HepG2 (cell line): ENCODE results near the gene SFI1.

ENCODE experiments used
- CTCF ChIP-seq: sonication (generic); formaldehyde crosslinking; IDR thresholded peaks from 2 replicates; pipeline ENCODE4 v1.5.0; 2020; ENCODE audit warnings: mild to moderate bottlenecking, missing genetic modification reagents, moderate library complexity
- EP300 ChIP-seq, 3 experiments: sonication (generic) in 1 of 3; formaldehyde crosslinking in 1 of 3; IDR thresholded peaks; 2 replicates each; pipeline versions ENCODE4 v1.5.1 to v1.6.1; 2011 to 2020; ENCODE audit warnings: low read depth in 2 of 3, low read length in 2 of 3, borderline replicate concordance in 1 of 3, improper control_type of control experiment in 1 of 3, mild to moderate bottlenecking in 1 of 3, missing genetic modification reagents in 1 of 3, moderate library complexity in 1 of 3
- ESRRA ChIP-seq: sonication (generic); formaldehyde crosslinking; IDR thresholded peaks from 2 replicates; pipeline ENCODE4 v1.5.1; 2020; ENCODE audit warnings: mild to moderate bottlenecking, low read depth, missing genetic modification reagents
- EZH2 ChIP-seq: conservative IDR thresholded peaks from 2 replicates; pipeline ENCODE4 v1.6.1; 2012; ENCODE audit warnings: mild to moderate bottlenecking, low read depth, low read length, moderate library complexity
- NFYB ChIP-seq: sonication (generic); formaldehyde crosslinking; IDR thresholded peaks from 2 replicates; pipeline ENCODE4 v1.4.0; 2020; ENCODE audit warnings: missing genetic modification reagents
- PBX3 ChIP-seq: sonication (generic); formaldehyde crosslinking; IDR thresholded peaks from 2 replicates; pipeline ENCODE4 v1.8.1; 2023; ENCODE audit warnings: missing genetic modification reagents, inconsistent platforms, borderline replicate concordance
- U2AF2 ChIP-seq: fragments of 200-400 bp; formaldehyde crosslinking; IDR thresholded peaks from 2 replicates; pipeline ENCODE4 v1.6.1; 2017; ENCODE audit warnings: low read depth, mild to moderate bottlenecking, low read length
- XBP1 ChIP-seq: sonication (generic); formaldehyde crosslinking; IDR thresholded peaks from 2 replicates; pipeline ENCODE4 v1.5.0; 2020; ENCODE audit warnings: missing genetic modification reagents
- ZGPAT ChIP-seq: IDR thresholded peaks from 2 replicates; pipeline ENCODE4 v1.6.1; 2016; ENCODE audit warnings: mild to moderate bottlenecking
- ZNF205 ChIP-seq: IDR thresholded peaks from 2 replicates; pipeline ENCODE4 v1.6.1; 2018; ENCODE audit warnings: missing biosample characterization, missing genetic modification reagents
- ZNF33B ChIP-seq: sonication (generic); formaldehyde crosslinking; IDR thresholded peaks from 2 replicates; pipeline ENCODE4 v1.5.1; 2020; ENCODE audit warnings: mild to moderate bottlenecking, missing genetic modification reagents
- ZNF670 ChIP-seq: sonication (generic); formaldehyde crosslinking; IDR thresholded peaks from 2 replicates; pipeline ENCODE4 v1.8.0; 2022; ENCODE audit warnings: mild to moderate bottlenecking, missing genetic modification reagents, borderline replicate concordance

- TF ChIP-seq ZNF670 (CRISPR knock-in tag) (no peak), EP300 (IDR thresholded peaks at IDR 0.05; ENCODE audit: low read depth in 2 of 2, low read length in 2 of 2) (no peak), EP300 (CRISPR knock-in tag; IDR thresholded peaks at IDR 0.05; ENCODE audit: borderline replicate concordance) (no peak), CTCF (no peak), PBX3 (CRISPR knock-in tag) (no peak), ZNF205 (no peak), NFYB (CRISPR knock-in tag) (no peak), ZNF33B (CRISPR knock-in tag) (no peak), XBP1 (no peak), ESRRA (no peak), U2AF2 (no peak), ZGPAT (CRISPR knock-in tag) (no peak), EZH2 (no peak)
Measured at GRCh38 chr22:31654408-31654807, 158.1 kb downstream of the SFI1 start.
